Ovary (tissue), 9 donors: ENCODE data around the gene MBD6. TPM values are rescaled to one million over a fixed set of nuclear protein-coding genes. Genes with fewer than 3 reads are reported as not detected.

Source experiments
- DNase-seq, 5 donors: peaks; one replicate each; pipeline ENCODE4 v3.0.0-alpha.2; 2019 to 2020
- H3K27ac ChIP-seq, 2 donors: fragments of 200-600 bp; one replicate each; pipeline versions ENCODE4 v1.5.1 to v1.8.0; 2019 to 2022
- H3K27me3 ChIP-seq: fragments of 200-600 bp; one replicate; pipeline ENCODE4 v1.8.0; 2022
- H3K36me3 ChIP-seq: fragments of 200-600 bp; sonication (generic); one replicate; pipeline ENCODE4 v1.5.1; 2019
- H3K4me1 ChIP-seq: one replicate; pipeline ENCODE4 v1.8.1; 2013; ENCODE audit warnings: mild to moderate bottlenecking, moderate library complexity; ENCODE audit not compliant: insufficient read depth
- H3K4me3 ChIP-seq: fragments of 200-600 bp; sonication (generic); one replicate; pipeline ENCODE4 v1.5.1; 2017
- H3K9me3 ChIP-seq, 2 donors: fragments of 200-600 bp in 1 of 2; sonication (generic) in 1 of 2; one replicate each; pipeline versions ENCODE4 v1.5.1 to v1.8.1; 2013 to 2019; ENCODE audit warnings: mild to moderate bottlenecking in 1 of 2, moderate library complexity in 1 of 2
- CTCF ChIP-seq, 3 donors: fragments of 450-650 bp in 2 of 3; fragments of 200-600 bp in 1 of 3; IDR thresholded peaks; one replicate each; pipeline versions ENCODE4 v1.5.1 to v1.8.0; 2016 to 2022; ENCODE audit warnings: antibody characterized with exemption in 3 of 3, mild to moderate bottlenecking in 1 of 3
- EP300 ChIP-seq: sonication (generic); formaldehyde crosslinking; IDR thresholded peaks from one replicate; pipeline ENCODE4 v1.6.1; 2017; ENCODE audit warnings: antibody characterized with exemption
- POLR2A ChIP-seq: fragments of 450-650 bp; IDR thresholded peaks from one replicate; pipeline ENCODE4 v1.6.1; 2017; ENCODE audit warnings: antibody characterized with exemption, mild to moderate bottlenecking, moderate library complexity
- WGBS, 3 donors: extraction: QIAGEN DNeasy Blood & Tissue Kit in 1 of 3; methylation state at CpG; one replicate each; pipeline versions ENCODE4 v1.1.5 to v1.1.7; 2013 to 2017; 5-methylcytosine and 5-hydroxymethylcytosine counted together
- intact Hi-C, 4 donors: fragments of 100-400 bp; cut with DNase I; formaldehyde crosslinking; loops; one replicate each; pipeline versions ENCODE4 v1.11.0 to v1.15.1; 2022 to 2023
- microRNA counts: library from miRNA; unstranded; fragments of <30 nt; microRNA quantifications from one replicate; lab custom pipeline; 2016
- microRNA-seq, 3 donors: library from miRNA; unstranded; fragments of <30 nt; microRNA quantifications; one replicate each; pipeline versions ENCODE4 to v1.2.0, GENCODE V29; 2019 to 2020
- polyA plus RNA-seq, 2 donors: library from polyadenylated mRNA; stranded (reverse); fragments of 200-250 nt in 1 of 2; fragments of 350-450 nt in 1 of 2; fragmentation: Illumina TruSeq in 1 of 2; extraction: RNeasy Lipid Tissue Mini Kit (QIAGEN cat#74804) in 1 of 2; gene quantifications; one replicate each; pipeline ENCODE4 v1.2.3, GENCODE V29; 2013 to 2014
- small RNA-seq: library from RNA; depleted of rRNA; stranded (forward); fragments of <200 nt; gene quantifications from one replicate; pipeline ENCODE3, GENCODE V24; 2016
- total RNA-seq, 7 donors: library from RNA; depleted of rRNA in 2 of 7; stranded (reverse); fragments of >200 nt in 2 of 7; fragmentation: NEBNext Ultra II Directional in 3 of 7; extraction: Animal tissue kit (Norgen Biotek cat#: 25700) in 3 of 7; gene quantifications; one replicate each; pipeline versions ENCODE4 v1.1.0 to v1.2.4, GENCODE V29; 2016 to 2023
- donor health status: DM: no; HTN: no; CAD: no; lungs with moderate emphysema.
- donor health status: DM: no; HTN: no; CAD: no.
- donor health status: Bipolar disorder and iron deficiency.
- donor health status: DM: yes; HTN: yes; CAD: no.
- donor health status: DM: no; HTN: no; CAD: no.
- donor health status: DM: yes; HTN: yes; CAD: no.

MBD6 gene
- total and polyA plus RNA-seq, 9 donors: 18.1 to 122 (median 73.8) TPM

- DNase-seq: no peak
- TF ChIP-seq POLR2A (no peak), CTCF (IDR thresholded peaks at IDR 0.05) (no peak), EP300 (no peak)
- Histone ChIP-seq H3K36me3 (no peaks in the 10 kb centered on the region), H3K9me3 (no peaks in the 10 kb centered on the region), H3K27me3 (no peaks in the 10 kb centered on the region), H3K4me3 (no peak overlapping the region), H3K4me1 (no peaks in the 10 kb centered on the region), H3K27ac (no peak overlapping the region)
- 70 to 78% (median 76%) methylated on average over 2 of the region's 2 CpGs for WGBS, 3 donors
- intact Hi-C loops: no loop called here
These were observed 56.4 kb downstream of the MBD6 start for GRCh38 chr12:57579011-57579410.

MicroRNAs encoded within 50 kb of the gene (microRNA counts, 767-probe panel; counts per million panel counts)
- 530 counts per million, percentile 78 among the panel's probes with 10 or more counts for microRNA hsa-miR-616-3p (lab: Ali Mortazavi, UCI)

Small RNA genes lying within 50 kb of the gene (microRNA-seq; reads per million reads assigned to microRNA genes)
- 0 to 0.95 (median 0.36) reads per million in 3 donors for gene MIR616
- 0 reads per million in 3 donors for gene MIR6758

Small RNA genes lying within 50 kb of the gene (small RNA-seq; reads per million reads assigned to genes)
- gene MIR616: not detected

Other genes starting within 250 kb of the MBD6 start
- gene R3HDM2, start 91.8 kb upstream of the MBD6 start, total RNA-seq: 10 to 100 TPM; 24.3 to 81.4 (median 65.6) TPM
- gene R3HDM2, start 91.8 kb upstream of the MBD6 start, polyA plus RNA-seq: 10 to 100 TPM; 33.5 to 66.9 TPM
- under 1 TPM in 2 of 7 donors, not detected in 5; 0.12 to 0.27 TPM for gene INHBC, start 88.0 kb upstream of the MBD6 start, total RNA-seq
- gene INHBC, start 88.0 kb upstream of the MBD6 start, polyA plus RNA-seq: under 1 TPM; 0.07 to 0.12 TPM
- not detected for gene INHBE, start 67.5 kb upstream of the MBD6 start, total RNA-seq
- not detected for gene INHBE, start 67.5 kb upstream of the MBD6 start, polyA plus RNA-seq
- gene GLI1, start 63.0 kb upstream of the MBD6 start, total RNA-seq: 1 to 10 TPM in 2 of 7 donors, under 1 TPM in 4, not detected in 1; 0.48 to 4.1 (median 0.74) TPM
- 1 to 10 TPM; 2.2 to 4.1 TPM for gene GLI1, start 63.0 kb upstream of the MBD6 start, polyA plus RNA-seq
- gene ARHGAP9, start 43.0 kb upstream of the MBD6 start, total RNA-seq: 1 to 10 TPM; 2.7 to 8.0 (median 4.2) TPM
- 1 to 10 TPM; 2.6 to 9.5 TPM for gene ARHGAP9, start 43.0 kb upstream of the MBD6 start, polyA plus RNA-seq
- gene MARS1, start 34.8 kb upstream of the MBD6 start, total RNA-seq: 100 to 1,000 TPM in 2 of 7 donors, 10 to 100 TPM in 5; 21.1 to 479 (median 66.4) TPM
- gene MARS1, start 34.8 kb upstream of the MBD6 start, polyA plus RNA-seq: 10 to 100 TPM; 30.8 to 87.4 TPM
- gene DDIT3, start 2.3 kb upstream of the MBD6 start, total RNA-seq: 10 to 100 TPM; 22.1 to 84.9 (median 29.2) TPM
- 10 to 100 TPM; 34.9 to 62.1 TPM for gene DDIT3, start 2.3 kb upstream of the MBD6 start, polyA plus RNA-seq
- 100 to 1,000 TPM in 1 of 7 donors, 10 to 100 TPM in 6; 70.7 to 100 (median 97.4) TPM for gene DCTN2, start 24.4 kb downstream of the MBD6 start, total RNA-seq
- gene DCTN2, start 24.4 kb downstream of the MBD6 start, polyA plus RNA-seq: 100 to 1,000 TPM; 128 to 226 TPM
- gene KIF5A, start 27.2 kb downstream of the MBD6 start, total RNA-seq: under 1 TPM in 6 of 7 donors, not detected in 1; 0.08 to 0.48 (median 0.30) TPM
- gene KIF5A, start 27.2 kb downstream of the MBD6 start, polyA plus RNA-seq: under 1 TPM; 0.15 to 0.48 TPM
- 10 to 100 TPM; 16.9 to 30.4 (median 21.2) TPM for gene PIP4K2C, start 68.4 kb downstream of the MBD6 start, total RNA-seq
- 10 to 100 TPM; 13.1 to 42.0 TPM for gene PIP4K2C, start 68.4 kb downstream of the MBD6 start, polyA plus RNA-seq
- gene DTX3, start 82.0 kb downstream of the MBD6 start, total RNA-seq: 10 to 100 TPM; 50.0 to 75.2 (median 57.8) TPM
- 10 to 100 TPM; 37.9 to 56.2 TPM for gene DTX3, start 82.0 kb downstream of the MBD6 start, polyA plus RNA-seq
- gene ARHGEF25, start 88.6 kb downstream of the MBD6 start, total RNA-seq: 10 to 100 TPM; 22.1 to 48.4 (median 37.1) TPM
- gene ARHGEF25, start 88.6 kb downstream of the MBD6 start, polyA plus RNA-seq: 10 to 100 TPM; 47.4 to 48.8 TPM
- 1 to 10 TPM in 1 of 7 donors, under 1 TPM in 6; 0.28 to 1.5 (median 0.56) TPM for gene B4GALNT1, start 110.4 kb downstream of the MBD6 start, total RNA-seq
- 1 to 10 TPM in 1 of 2 donors, under 1 TPM in 1; 0.22 to 1.3 TPM for gene B4GALNT1, start 110.4 kb downstream of the MBD6 start, polyA plus RNA-seq
- gene OS9, start 171.3 kb downstream of the MBD6 start, total RNA-seq: 100 to 1,000 TPM; 128 to 227 (median 200) TPM
- gene OS9, start 171.3 kb downstream of the MBD6 start, polyA plus RNA-seq: 100 to 1,000 TPM; 197 to 387 TPM
- under 1 TPM; 0.34 to 0.99 (median 0.60) TPM for gene AGAP2, start 215.9 kb downstream of the MBD6 start, total RNA-seq
- gene AGAP2, start 215.9 kb downstream of the MBD6 start, polyA plus RNA-seq: 1 to 10 TPM in 1 of 2 donors, under 1 TPM in 1; 0.33 to 1.3 TPM
- gene TSPAN31, start 222.2 kb downstream of the MBD6 start, total RNA-seq: 10 to 100 TPM; 27.7 to 64.0 (median 32.5) TPM
- 10 to 100 TPM; 44.0 to 63.7 TPM for gene TSPAN31, start 222.2 kb downstream of the MBD6 start, polyA plus RNA-seq
- 100 to 1,000 TPM; 111 to 175 (median 122) TPM for gene CDK4, start 229.5 kb downstream of the MBD6 start, total RNA-seq
- gene CDK4, start 229.5 kb downstream of the MBD6 start, polyA plus RNA-seq: 100 to 1,000 TPM in 1 of 2 donors, 10 to 100 TPM in 1; 82.7 to 127 TPM
- 10 to 100 TPM in 1 of 7 donors, 1 to 10 TPM in 6; 5.0 to 15.2 (median 7.7) TPM for gene MARCHF9, start 232.3 kb downstream of the MBD6 start, total RNA-seq
- gene MARCHF9, start 232.3 kb downstream of the MBD6 start, polyA plus RNA-seq: 1 to 10 TPM; 5.0 to 7.9 TPM
- gene CYP27B1, start 244.3 kb downstream of the MBD6 start, total RNA-seq: 1 to 10 TPM in 4 of 7 donors, under 1 TPM in 3; 0.12 to 2.5 (median 1.0) TPM
- gene CYP27B1, start 244.3 kb downstream of the MBD6 start, polyA plus RNA-seq: under 1 TPM; 0.18 to 0.30 TPM
- gene METTL1, start 249.3 kb downstream of the MBD6 start, total RNA-seq: 10 to 100 TPM in 6 of 7 donors, 1 to 10 TPM in 1; 5.7 to 48.6 (median 26.4) TPM
- gene METTL1, start 249.3 kb downstream of the MBD6 start, polyA plus RNA-seq: 10 to 100 TPM; 10.6 to 29.3 TPM
- gene EEF1AKMT3, start 249.8 kb downstream of the MBD6 start, total RNA-seq: 10 to 100 TPM; 11.0 to 18.0 (median 15.2) TPM
- 10 to 100 TPM; 10.4 to 15.0 TPM for gene EEF1AKMT3, start 249.8 kb downstream of the MBD6 start, polyA plus RNA-seq